Spleen (tissue), 11 donors: ENCODE data around the gene PKP4. TPM values are rescaled to one million over a fixed set of nuclear protein-coding genes. Genes with fewer than 3 reads are reported as not detected.

Experiments used
- DNase-seq: peaks from one replicate; pipeline ENCODE4 v3.0.0-alpha.2; 2020
- H3K27ac ChIP-seq, 8 donors: fragments of 200-600 bp; sonication (generic) in 7 of 8; 1 replicate in 4 of 8; 2 replicates in 4 of 8; pipeline versions ENCODE4 v1.5.0 to v1.8.0; 2016 to 2021; ENCODE audit warnings: inconsistent platforms in 4 of 8, mild to moderate bottlenecking in 4 of 8, moderate library complexity in 1 of 8
- H3K27me3 ChIP-seq, 7 donors: fragments of 200-600 bp; sonication (generic) in 6 of 7; replicated peaks in 1 of 7; 1 replicate in 4 of 7; 2 replicates in 3 of 7; pipeline versions ENCODE4 v1.5.0 to v1.8.0; 2016 to 2021; ENCODE audit warnings: inconsistent platforms in 3 of 7, mild to moderate bottlenecking in 1 of 7
- H3K36me3 ChIP-seq, 6 donors: fragments of 200-600 bp; sonication (generic) in 5 of 6; 1 replicate in 4 of 6; 2 replicates in 2 of 6; pipeline versions ENCODE4 v1.5.0 to v1.8.0; 2016 to 2021; ENCODE audit warnings: inconsistent platforms in 2 of 6
- H3K4me1 ChIP-seq, 6 donors: fragments of 200-600 bp; sonication (generic) in 5 of 6; 1 replicate in 3 of 6; 2 replicates in 3 of 6; pipeline versions ENCODE4 v1.5.0 to v1.8.0; 2016 to 2021; ENCODE audit warnings: inconsistent platforms in 3 of 6
- H3K4me3 ChIP-seq, 8 donors: fragments of 200-600 bp; sonication (generic) in 7 of 8; 1 replicate in 4 of 8; 2 replicates in 4 of 8; pipeline versions ENCODE4 v1.5.0 to v1.8.0; 2016 to 2021; ENCODE audit warnings: inconsistent platforms in 4 of 8, mild to moderate bottlenecking in 4 of 8, moderate library complexity in 2 of 8
- H3K9me3 ChIP-seq, 8 donors: fragments of 200-600 bp; sonication (generic) in 7 of 8; 1 replicate in 4 of 8; 2 replicates in 4 of 8; pipeline versions ENCODE4 v1.5.0 to v1.8.0; 2016 to 2021; ENCODE audit warnings: inconsistent platforms in 4 of 8
- CTCF ChIP-seq, 11 experiments: fragments of 200-600 bp in 7 of 11; fragments of 450-650 bp in 4 of 11; sonication (generic) in 4 of 11; IDR thresholded peaks in 8 of 11; conservative IDR thresholded peaks in 3 of 11; 1 replicate in 7 of 11; 2 replicates in 4 of 11; pipeline versions ENCODE4 v1.4.0 to v1.8.0; 2016 to 2021; ENCODE audit warnings: antibody characterized with exemption in 11 of 11, inconsistent platforms in 4 of 11, mild to moderate bottlenecking in 1 of 11
- POLR2A ChIP-seq, 3 donors: fragments of 450-650 bp; IDR thresholded peaks; one replicate each; pipeline ENCODE4 v1.5.1; 2017; ENCODE audit warnings: antibody characterized with exemption in 3 of 3, mild to moderate bottlenecking in 1 of 3
- POLR2AphosphoS5 ChIP-seq, 3 donors: sonication (generic); formaldehyde crosslinking; IDR thresholded peaks; one replicate each; pipeline ENCODE4 v1.5.1; 2017; ENCODE audit warnings: antibody characterized with exemption in 3 of 3
- WGBS, 5 donors: extraction: QIAGEN DNeasy Blood & Tissue Kit in 3 of 5; methylation state at CpG; one replicate each; pipeline versions ENCODE4 v1.1.5 to v1.1.7; 2013 to 2018; 5-methylcytosine and 5-hydroxymethylcytosine counted together
- intact Hi-C: fragments of 100-400 bp; cut with DNase I; formaldehyde crosslinking; loops from one replicate; pipeline ENCODE4 v1.15.0; 2023; ENCODE audit warnings: low total_unique reads
- polyA plus RNA-seq, 3 donors: library from polyadenylated mRNA; stranded (reverse); fragments of 200-250 nt; gene quantifications; one replicate each; pipeline ENCODE4 v1.2.1, GENCODE V29; 2013
- total RNA-seq, 7 donors: library from RNA; depleted of rRNA in 3 of 7; stranded (reverse); fragments of >200 nt in 3 of 7; fragmentation: NEBNext Ultra II Directional in 4 of 7; extraction: Animal tissue kit (Norgen Biotek cat#: 25700) in 4 of 7; gene quantifications; one replicate each; pipeline versions ENCODE4 v1.1.0 to v1.2.1, GENCODE V29; 2016 to 2021
- donor health status: healthy with polysubstance abuse.
- donor health status: DM: no; HTN: no; CAD: no; lungs with moderate emphysema.
- donor health status: DM: no; HTN: no; CAD: no.
- donor health status: Bipolar disorder and iron deficiency.
- donor health status: healthy.
- donor health status: DM: no; HTN: no; CAD: no.
- donor health status: DM: yes; HTN: yes; CAD: no.

Gene PKP4
- total and polyA plus RNA-seq, 10 donors: 4.9 to 53.5 (median 29.2) TPM

DNA sequence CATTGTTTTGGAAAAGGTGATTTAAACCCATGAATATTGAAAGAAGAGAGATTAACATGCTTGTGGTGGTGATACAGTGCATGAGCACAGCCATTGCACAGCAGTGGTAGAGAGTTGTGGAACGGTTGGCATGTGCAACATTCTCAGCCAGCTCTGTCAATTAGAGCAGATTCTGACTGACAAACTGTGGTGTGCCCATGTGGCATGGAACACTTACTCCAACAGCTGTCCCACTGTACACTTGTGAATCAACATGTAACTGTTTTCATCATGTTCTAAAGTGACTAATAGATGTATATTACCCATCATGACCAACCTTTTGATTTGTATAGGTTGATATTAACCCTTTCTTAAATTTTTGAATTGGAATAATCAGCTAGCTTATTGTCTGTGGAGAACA lies 55.6 kb downstream of the PKP4 start:
- no peak overlapping the region for H3K27ac ChIP-seq
- no peaks in the 10 kb centered on the region for H3K36me3 ChIP-seq
- no peak for DNase-seq
- intact Hi-C loops: no loop called here
- TF ChIP-seq POLR2A (IDR thresholded peaks at IDR 0.05): no peak
- no peak for TF ChIP-seq CTCF (IDR thresholded peaks at IDR 0.05 in 8 of 11, conservative IDR thresholded peaks at IDR 0.05 in 3 of 11)
- no peak for TF ChIP-seq POLR2AphosphoS5 (IDR thresholded peaks at IDR 0.05)
- H3K4me1 ChIP-seq: peaks cover 0 to 3% (median 0%) of the 10 kb centered on the region in 6 donors
- H3K27me3 ChIP-seq: no peaks in the 10 kb centered on the region
- WGBS, 5 donors: 86 to 97% (median 93%) methylated on average over 1 of the region's 1 CpG
- H3K4me3 ChIP-seq: no peak overlapping the region
- H3K9me3 ChIP-seq: no peaks in the 10 kb centered on the region

GRCh38 chr2:158513841-158514240 lies 57.1 kb downstream of the PKP4 start:
- Histone ChIP-seq H3K4me1 (peaks cover 0 to 8% (median 3%) of the 10 kb centered on the region in 6 donors), H3K4me3 (no peak overlapping the region), H3K9me3 (no peaks in the 10 kb centered on the region), H3K27me3 (no peaks in the 10 kb centered on the region), H3K36me3 (no peaks in the 10 kb centered on the region), H3K27ac (no peak overlapping the region)
- intact Hi-C loops: no loop called here
- TF ChIP-seq POLR2A (IDR thresholded peaks at IDR 0.05) (no peak), POLR2AphosphoS5 (IDR thresholded peaks at IDR 0.05) (no peak), CTCF (IDR thresholded peaks at IDR 0.05 in 8 of 11, conservative IDR thresholded peaks at IDR 0.05 in 3 of 11) (no peak)
- 86 to 92% (median 88%) methylated on average over 5 of the region's 5 CpGs for WGBS, 5 donors
- no peak for DNase-seq

DNA sequence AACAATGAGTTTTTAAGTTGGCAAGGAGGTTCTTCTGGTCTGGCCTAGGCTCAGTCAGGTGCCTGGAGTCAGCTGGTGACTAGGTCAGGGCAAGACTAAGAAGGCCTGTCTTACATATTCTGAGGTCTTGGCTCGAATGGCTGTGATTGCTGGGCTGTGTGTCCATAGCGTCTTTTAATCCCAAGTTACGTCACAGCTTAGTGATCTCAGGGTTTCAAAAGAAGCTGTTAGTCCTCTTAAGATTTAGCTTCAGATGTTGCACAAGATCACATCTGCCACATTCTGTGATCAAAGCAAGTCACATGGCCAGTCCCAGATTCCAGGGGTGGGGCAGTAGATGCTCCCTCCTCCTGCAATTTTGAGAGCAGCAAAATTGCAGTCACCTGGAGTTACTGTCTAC lies 61.3 kb downstream of the PKP4 start:
- intact Hi-C loops: no loop called here
- Histone ChIP-seq H3K36me3 (no peaks in the 10 kb centered on the region), H3K27me3 (no peaks in the 10 kb centered on the region), H3K4me1 (peaks cover 0 to 8% (median 2%) of the 10 kb centered on the region in 6 donors), H3K27ac (no peak overlapping the region), H3K9me3 (no peaks in the 10 kb centered on the region), H3K4me3 (no peak overlapping the region)
- DNase-seq: no peak
- 59 to 79% (median 71%) methylated on average over 3 of the region's 3 CpGs for WGBS, 5 donors
- TF ChIP-seq POLR2A (IDR thresholded peaks at IDR 0.05): no peak
- TF ChIP-seq CTCF (IDR thresholded peaks at IDR 0.05 in 8 of 11, conservative IDR thresholded peaks at IDR 0.05 in 3 of 11): no peak
- no peak for TF ChIP-seq POLR2AphosphoS5 (IDR thresholded peaks at IDR 0.05)

DNA sequence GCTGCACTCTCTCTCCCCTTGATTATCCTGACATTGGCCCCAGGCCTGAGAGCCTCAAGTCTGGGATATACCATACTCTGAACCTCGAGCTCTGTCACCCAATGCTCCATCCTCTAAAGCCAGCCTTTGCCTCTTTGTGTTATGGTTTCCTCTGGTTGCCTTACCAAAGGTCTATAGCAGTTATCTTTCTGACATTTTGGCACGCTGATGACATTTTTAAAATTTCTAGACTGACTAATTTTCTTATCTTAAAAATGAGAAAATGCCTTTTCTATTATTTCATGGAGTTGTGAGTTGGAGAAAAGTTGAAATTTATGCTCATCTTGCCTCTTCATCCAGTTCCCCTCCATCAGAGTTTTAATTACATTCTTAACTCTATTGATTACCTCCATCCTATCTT lies 62.7 kb downstream of the PKP4 start:
- no peaks in the 10 kb centered on the region for H3K27me3 ChIP-seq
- no peaks in the 10 kb centered on the region for H3K36me3 ChIP-seq
- no peak overlapping the region for H3K27ac ChIP-seq
- WGBS, 5 donors: 83 to 92% (median 91%) methylated on average over 2 of the region's 2 CpGs
- no peak overlapping the region for H3K4me3 ChIP-seq
- intact Hi-C loops: no loop called here
- no peaks in the 10 kb centered on the region for H3K9me3 ChIP-seq
- DNase-seq: no peak
- no peak for TF ChIP-seq POLR2AphosphoS5 (IDR thresholded peaks at IDR 0.05)
- TF ChIP-seq POLR2A (IDR thresholded peaks at IDR 0.05): no peak
- TF ChIP-seq CTCF (IDR thresholded peaks at IDR 0.05 in 8 of 11, conservative IDR thresholded peaks at IDR 0.05 in 3 of 11): no peak
- peaks cover 0 to 8% (median 2%) of the 10 kb centered on the region in 6 donors for H3K4me1 ChIP-seq
